Motor neuron (in vitro differentiated cells): Measurements from ENCODE around the gene KATNAL1. TPM values are rescaled to one million over a fixed set of nuclear protein-coding genes. Genes with fewer than 3 reads are reported as not detected.
"Not testable (repeated sequence)": the region's sequence is repeated elsewhere in the genome, so short reads cannot be mapped to it uniquely, and the experiment has no call there.

Experiments used
- ATAC-seq, 8 experiments: fragments of 200-7000 bp; cut with Tn5 transposase; replicated peaks in 6 of 8; 2 replicates each; pipeline ENCODE4 v1.8.0; 2021; ENCODE audit warnings: mild to moderate bottlenecking in 8 of 8, moderate library complexity in 8 of 8
- H3K27ac ChIP-seq, 2 donors: fragments of 250-450 bp; sonication (Bioruptor Pico); 2 replicates each; pipeline ENCODE4 v1.9.0; 2021; ENCODE audit warnings: antibody characterized with exemption in 2 of 2, mild to moderate bottlenecking in 2 of 2, moderate library complexity in 1 of 2
- H3K4me1 ChIP-seq, 2 donors: fragments of 250-450 bp; sonication (Bioruptor Pico); replicated peaks in 1 of 2; 2 replicates each; pipeline ENCODE4 v1.6.1; 2021; ENCODE audit warnings: antibody characterized with exemption in 2 of 2, mild to moderate bottlenecking in 2 of 2, moderate library complexity in 1 of 2
- H3K4me3 ChIP-seq, 5 donors: fragments of 250-450 bp; sonication (Bioruptor Pico); 2 replicates each; pipeline ENCODE4 v1.9.0; 2021; ENCODE audit warnings: antibody characterized with exemption in 5 of 5, mild to moderate bottlenecking in 5 of 5, moderate library complexity in 4 of 5
- WGBS, 10 experiments: fragments of 450-650 bp; shearing (Covaris generic); methylation state at CpG; one replicate each; pipeline ENCODE4 v1.0.0; 2022; 5-methylcytosine and 5-hydroxymethylcytosine counted together
- in situ Hi-C, 9 experiments: fragments of 400-800 bp; cut with MboI; loops; one replicate each; pipeline ENCODE4 v1.15.0; 2021; ENCODE audit warnings: low sequenced_read_pairs in 9 of 9, low pct_unique_long_range_greater_than_20kb in 2 of 9; ENCODE audit not compliant: unreplicated experiment in 9 of 9
- total RNA-seq, 8 experiments: library from RNA; unstranded; fragments of 300-600 nt; gene quantifications; 2 replicates each; pipeline versions ENCODE4 v1.2.3 to v1.2.4, GENCODE V29; 2022

KATNAL1 gene
- total RNA-seq, 8 experiments from 2014 or later: 5.2 to 46.6 (median 36.6) TPM

- in situ Hi-C loops: no loop called here
- 29 to 100% (median 71%) methylated on average over 1 of the region's 1 CpG; no CpG with 5 or more reads in 5 of the 10 experiments for WGBS, 10 experiments
- Histone ChIP-seq H3K27ac (no peak overlapping the region), H3K4me1 (peaks cover 9 to 24% of the 10 kb centered on the region in 2 donors), H3K4me3 (no peak overlapping the region)
- ATAC-seq: no peak
Measured at GRCh38 chr13:30303269-30303668, 4.1 kb downstream of the KATNAL1 start.

DNA sequence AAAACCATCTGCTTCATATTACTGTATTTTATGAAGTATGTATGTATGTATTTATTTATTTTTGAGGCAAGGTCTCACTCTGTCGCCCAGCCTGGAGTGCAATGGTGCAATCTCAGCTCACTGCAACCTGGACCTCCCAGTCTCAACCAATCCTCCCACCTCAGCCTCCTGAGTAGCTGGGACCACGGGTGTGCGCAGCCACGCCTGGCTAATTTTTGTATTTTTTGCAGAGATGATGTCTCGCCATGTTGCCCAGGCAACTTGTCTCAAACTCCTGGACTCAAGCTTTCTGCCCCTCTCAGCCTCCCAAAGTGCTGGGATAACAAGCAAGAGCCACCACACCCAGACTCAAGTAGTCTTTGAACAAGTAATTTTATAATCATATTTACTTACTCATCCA lies 5.5 kb downstream of the KATNAL1 start:
- peaks cover 9 to 20% of the 10 kb centered on the region in 2 donors for H3K4me1 ChIP-seq
- no peak for ATAC-seq
- H3K27ac ChIP-seq: no peak overlapping the region
- in situ Hi-C loops: no loop called here
- 50 to 100% (median 90%) methylated on average over 1 to 5 of the region's 5 CpGs; no CpG with 5 or more reads in 5 of the 10 experiments for WGBS, 10 experiments
- H3K4me3 ChIP-seq: no peak overlapping the region

GRCh38 chr13:30300596-30300995 lies 6.8 kb downstream of the KATNAL1 start:
- 0 to 100% (median 88%) methylated on average over 1 of the region's 1 CpG; no CpG with 5 or more reads in 3 of the 10 experiments for WGBS, 10 experiments
- Histone ChIP-seq H3K27ac (no peak overlapping the region), H3K4me1 (peaks cover 6 to 16% of the 10 kb centered on the region in 2 donors), H3K4me3 (no peak overlapping the region)
- ATAC-seq: no peak
- in situ Hi-C loops: no loop called here

DNA sequence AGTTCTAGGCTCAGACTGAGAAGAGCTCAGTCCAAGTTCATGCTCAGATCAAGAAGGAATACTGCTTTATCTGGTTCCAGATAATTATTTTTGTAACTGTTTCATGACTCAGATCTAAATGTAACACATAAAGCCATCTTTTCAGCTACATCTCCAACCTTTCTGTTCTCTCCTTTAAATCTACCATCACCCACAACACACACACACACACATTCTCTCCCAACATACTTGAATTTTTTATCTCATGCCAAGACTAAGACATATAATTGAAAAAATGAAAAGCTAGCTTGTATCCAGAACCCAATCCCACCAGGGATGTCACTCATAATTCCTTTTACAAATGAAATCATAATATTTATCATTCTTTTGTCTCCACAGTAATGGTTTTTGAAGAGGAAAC lies 7.6 kb downstream of the KATNAL1 start:
- in situ Hi-C loops: no loop called here
- no peak overlapping the region for H3K4me3 ChIP-seq
- no peak overlapping the region for H3K27ac ChIP-seq
- ATAC-seq: no peak
- peaks cover 0 to 8% of the 10 kb centered on the region in 2 donors for H3K4me1 ChIP-seq

- in situ Hi-C loops: no loop called here
- H3K4me3 ChIP-seq: no peak overlapping the region
- ATAC-seq: no peak
- H3K4me1 ChIP-seq: peaks cover 2 to 12% of the 10 kb centered on the region in 2 donors
- WGBS, 10 experiments: 20 to 100% (median 54%) methylated on average over 1 to 2 of the region's 2 CpGs; no CpG with 5 or more reads in 6 of the 10 experiments
- H3K27ac ChIP-seq: no peak overlapping the region
Measured at GRCh38 chr13:30295116-30295515, 12.2 kb downstream of the KATNAL1 start.

DNA sequence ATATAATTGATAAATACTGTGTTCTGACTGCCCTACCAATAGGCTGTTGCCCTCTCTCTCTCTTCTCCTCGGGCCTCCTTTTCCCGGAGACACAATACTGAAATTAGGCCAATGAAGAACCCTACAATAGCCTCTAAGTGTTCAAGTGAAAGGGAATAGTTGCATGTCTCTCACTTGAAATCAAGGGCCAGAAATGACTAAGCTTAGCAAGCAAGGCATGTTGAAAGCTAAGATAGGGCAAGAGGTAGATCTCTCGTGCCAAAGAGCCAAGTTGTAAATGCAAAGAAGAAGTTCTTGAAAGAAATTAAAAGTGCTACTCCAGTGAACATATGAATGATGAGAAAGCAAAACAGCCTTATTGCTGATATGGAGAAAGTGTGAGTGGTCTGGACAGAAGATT lies 13.3 kb downstream of the KATNAL1 start:
- in situ Hi-C loops: no loop called here
- ATAC-seq: no peak
- Histone ChIP-seq H3K4me1 (peaks cover 2 to 14% of the 10 kb centered on the region in 2 donors), H3K4me3 (no peak overlapping the region), H3K27ac (no peak overlapping the region)
- 50 to 100% (median 86%) methylated on average over 1 to 3 of the region's 3 CpGs; no CpG with 5 or more reads in 1 of the 10 experiments for WGBS, 10 experiments

DNA sequence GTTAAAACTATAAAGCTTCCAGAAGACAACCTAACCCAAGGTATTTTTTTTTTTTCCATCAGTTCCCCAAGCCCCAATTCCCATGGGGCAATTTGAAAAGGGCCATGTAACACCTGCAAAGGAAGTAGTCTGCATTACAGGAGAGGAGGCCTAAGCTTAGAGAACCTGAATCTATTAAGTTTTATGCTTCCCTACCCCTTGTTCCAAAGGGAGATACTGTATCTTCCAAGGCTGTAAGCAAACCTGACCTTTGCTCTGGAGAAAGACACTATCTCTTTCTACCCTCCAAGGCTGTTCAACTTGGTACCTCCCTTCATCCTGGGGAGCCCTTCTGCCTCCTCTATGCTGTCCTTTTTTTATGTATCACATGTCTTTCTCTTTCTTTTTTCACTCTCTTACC lies 15.0 kb downstream of the KATNAL1 start:
- Histone ChIP-seq H3K27ac (no peak overlapping the region), H3K4me1 (peaks cover 2 to 14% of the 10 kb centered on the region in 2 donors), H3K4me3 (no peak overlapping the region)
- ATAC-seq: no peak
- in situ Hi-C loops: no loop called here

GRCh38 chr13:30290812-30291436 lies 16.4 kb downstream of the KATNAL1 start:
- Histone ChIP-seq H3K4me3 (no peak overlapping the region), H3K4me1 (peaks cover 2 to 14% of the 10 kb centered on the region in 2 donors), H3K27ac (no peak overlapping the region)
- WGBS, 10 experiments: 58 to 100% (median 75%) methylated on average over 1 to 4 of the region's 4 CpGs
- no peak for ATAC-seq
- in situ Hi-C loops: no loop called here

DNA sequence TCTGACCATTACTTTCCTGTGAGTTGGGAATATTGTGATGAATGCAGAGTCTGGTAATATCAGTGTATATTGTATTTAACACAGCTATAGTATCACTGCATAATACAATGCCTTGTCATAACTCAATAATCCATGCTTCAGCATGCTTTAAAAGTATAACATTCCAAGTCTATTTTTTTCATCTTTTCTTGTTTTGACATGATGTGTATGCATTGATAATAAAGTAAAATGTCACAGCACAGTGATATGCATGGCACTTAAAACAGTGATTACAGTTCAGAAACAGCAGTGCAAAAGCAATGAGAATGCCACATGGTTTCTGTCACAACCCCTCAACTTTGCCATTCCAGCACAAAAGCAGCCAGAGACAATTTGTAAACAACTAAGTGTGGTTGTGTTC lies 17.8 kb downstream of the KATNAL1 start:
- Histone ChIP-seq H3K4me1 (peaks cover 2 to 14% of the 10 kb centered on the region in 2 donors), H3K4me3 (no peak overlapping the region), H3K27ac (no peak overlapping the region)
- in situ Hi-C loops: no loop called here
- ATAC-seq: no peak

- 13 to 68% (median 63%) methylated on average over 1 to 2 of the region's 2 CpGs; no CpG with 5 or more reads in 5 of the 10 experiments for WGBS, 10 experiments
- in situ Hi-C loops, H3K4me3 ChIP-seq, H3K27ac ChIP-seq: not testable (repeated sequence)
- ATAC-seq: peak in 3 of 8 experiments; percentile 25 to 84 (median 64)
- peaks cover 2 to 12% of the 10 kb centered on the region in 2 donors for H3K4me1 ChIP-seq
Measured at GRCh38 chr13:30286059-30286458, 21.3 kb downstream of the KATNAL1 start.

DNA sequence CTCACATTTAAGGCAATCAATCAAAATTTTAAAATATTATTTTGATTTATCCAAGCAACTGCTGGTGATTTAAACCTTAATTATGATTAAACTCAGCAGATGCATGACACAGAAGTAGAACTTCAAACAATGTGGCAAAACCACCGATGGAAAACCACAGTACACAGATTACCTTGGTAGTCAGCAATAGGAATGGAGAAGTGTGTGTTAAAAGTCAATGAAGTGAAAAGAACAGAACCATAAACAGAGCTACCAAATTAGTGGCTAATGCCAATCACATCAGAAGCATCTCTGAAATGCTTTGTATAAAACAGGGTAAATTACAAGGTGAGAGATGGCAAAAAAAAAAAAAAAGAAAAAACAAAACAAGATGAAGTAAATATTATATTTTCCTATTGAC lies 31.2 kb downstream of the KATNAL1 start:
- no peak overlapping the region for H3K4me3 ChIP-seq
- ATAC-seq: no peak
- 29 to 100% (median 100%) methylated on average over 1 of the region's 1 CpG for WGBS, 10 experiments
- H3K27ac ChIP-seq: no peak overlapping the region
- in situ Hi-C loops: no loop called here
- H3K4me1 ChIP-seq: no peaks in the 10 kb centered on the region

DNA sequence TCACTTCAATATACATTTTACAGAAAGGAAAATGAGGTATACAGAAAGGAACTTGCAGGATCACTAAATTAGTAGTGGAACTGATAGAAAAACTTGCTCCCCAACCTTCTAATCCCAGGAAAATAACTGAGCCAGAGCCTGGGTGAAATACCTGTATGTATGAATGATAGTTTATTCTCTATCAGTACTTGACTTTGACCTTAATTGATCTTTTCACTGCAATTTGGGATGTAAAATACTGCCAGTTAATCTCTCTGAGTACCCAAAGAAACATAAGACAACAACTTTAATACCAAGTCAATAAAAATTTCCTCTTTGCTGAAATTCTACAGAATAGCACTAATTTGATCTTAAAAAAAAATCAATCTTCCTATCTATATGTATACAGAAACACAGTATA lies 33.3 kb downstream of the KATNAL1 start:
- Histone ChIP-seq H3K4me3 (no peak overlapping the region), H3K4me1 (no peaks in the 10 kb centered on the region), H3K27ac (no peak overlapping the region)
- no peak for ATAC-seq
- in situ Hi-C loops: no loop called here

DNA sequence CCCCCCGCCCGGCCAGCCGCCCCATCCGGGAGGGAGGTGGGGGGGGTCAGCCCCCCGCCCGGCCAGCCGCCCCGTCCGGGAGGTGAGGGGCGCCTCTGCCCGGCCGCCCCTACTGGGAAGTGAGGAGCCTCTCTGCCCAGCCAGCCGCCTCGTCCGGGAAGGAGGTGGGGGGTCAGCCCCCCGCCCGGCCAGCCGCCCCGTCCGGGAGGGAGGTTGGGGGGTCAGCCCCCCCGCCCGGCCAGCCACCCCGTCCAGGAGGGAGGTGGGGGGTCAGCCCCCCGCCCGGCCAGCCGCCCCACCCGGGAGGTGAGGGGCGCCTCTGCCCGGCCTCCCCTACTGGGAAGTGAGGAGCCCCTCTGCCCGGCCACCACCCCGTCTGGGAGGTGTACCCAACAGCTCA lies 37.3 kb downstream of the KATNAL1 start:
- H3K4me1 ChIP-seq, H3K4me3 ChIP-seq, in situ Hi-C loops, ATAC-seq, H3K27ac ChIP-seq: not testable (repeated sequence)
- no CpG with 5 or more reads among the region's 31 CpGs for WGBS, 10 experiments

GRCh38 chr13:30268673-30269072 lies 38.7 kb downstream of the KATNAL1 start:
- in situ Hi-C loops: no loop called here
- Histone ChIP-seq H3K27ac (no peak overlapping the region), H3K4me3 (no peak overlapping the region), H3K4me1 (peaks cover 0 to 4% of the 10 kb centered on the region in 2 donors)
- peak in 2 of 8 experiments; percentile 21 to 25 for ATAC-seq
- 0 to 100% (median 82%) methylated on average over 1 of the region's 1 CpG; no CpG with 5 or more reads in 4 of the 10 experiments for WGBS, 10 experiments
